ENCODE measurements around the gene ABCC8.

DNA sequence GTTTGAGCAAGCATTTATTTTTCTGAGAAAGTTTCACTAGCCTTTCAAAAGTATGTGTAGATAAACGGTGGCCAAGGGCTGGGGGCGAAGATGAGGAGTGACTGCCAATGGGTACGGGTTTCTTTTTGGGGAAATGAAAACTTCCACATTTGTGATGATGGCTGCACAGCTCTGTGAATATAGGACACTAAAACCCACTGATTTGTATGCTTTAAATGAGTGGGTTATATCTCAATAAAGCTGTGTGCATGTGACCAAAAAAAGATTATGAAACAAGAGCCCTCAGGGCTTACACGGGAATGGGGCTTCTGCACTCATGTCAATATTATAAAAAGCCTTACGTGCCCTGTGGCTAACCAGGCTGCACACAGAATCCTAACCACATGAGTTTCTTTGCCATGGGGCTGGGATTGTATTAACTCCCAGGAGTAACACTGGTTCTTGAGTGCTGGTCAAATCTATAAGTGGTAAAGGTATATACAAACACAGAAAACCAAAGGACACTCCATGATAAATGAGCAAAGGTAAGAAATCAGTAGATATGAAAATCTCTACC, 31.3 kb downstream of the ABCC8 start:
- TF ChIP-seq POLR2A (IDR thresholded peaks at IDR 0.05) = no peak
- no peak for TF ChIP-seq POLR2AphosphoS5 (IDR thresholded peaks at IDR 0.05)
- TF ChIP-seq, protein P1, sequence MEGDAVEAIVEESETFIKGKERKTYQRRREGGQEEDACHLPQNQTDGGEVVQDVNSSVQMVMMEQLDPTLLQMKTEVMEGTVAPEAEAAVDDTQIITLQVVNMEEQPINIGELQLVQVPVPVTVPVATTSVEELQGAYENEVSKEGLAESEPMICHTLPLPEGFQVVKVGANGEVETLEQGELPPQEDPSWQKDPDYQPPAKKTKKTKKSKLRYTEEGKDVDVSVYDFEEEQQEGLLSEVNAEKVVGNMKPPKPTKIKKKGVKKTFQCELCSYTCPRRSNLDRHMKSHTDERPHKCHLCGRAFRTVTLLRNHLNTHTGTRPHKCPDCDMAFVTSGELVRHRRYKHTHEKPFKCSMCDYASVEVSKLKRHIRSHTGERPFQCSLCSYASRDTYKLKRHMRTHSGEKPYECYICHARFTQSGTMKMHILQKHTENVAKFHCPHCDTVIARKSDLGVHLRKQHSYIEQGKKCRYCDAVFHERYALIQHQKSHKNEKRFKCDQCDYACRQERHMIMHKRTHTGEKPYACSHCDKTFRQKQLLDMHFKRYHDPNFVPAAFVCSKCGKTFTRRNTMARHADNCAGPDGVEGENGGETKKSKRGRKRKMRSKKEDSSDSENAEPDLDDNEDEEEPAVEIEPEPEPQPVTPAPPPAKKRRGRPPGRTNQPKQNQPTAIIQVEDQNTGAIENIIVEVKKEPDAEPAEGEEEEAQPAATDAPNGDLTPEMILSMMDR (IDR thresholded peaks at IDR 0.05) = no peak
- no peak for TF ChIP-seq EP300 (IDR thresholded peaks at IDR 0.05; ENCODE audit: low read depth)

All from transverse colon (tissue), 4 donors.